Measurements from ENCODE around the gene VARS1.

- TF ChIP-seq CTCF (IDR thresholded peaks at IDR 0.05) (no peak), POLR2A (IDR thresholded peaks at IDR 0.05) (no peak), POLR2AphosphoS5 (IDR thresholded peaks at IDR 0.05) (no peak)
Measured at GRCh38 chr6:31765910-31766794, 29.4 kb downstream of the VARS1 start.

Data from prostate gland (tissue), 2 donors.